ENCODE results near the gene OSBP2. TPM values are rescaled to one million over a fixed set of nuclear protein-coding genes. Genes with fewer than 3 reads are reported as not detected.

OSBP2 gene
- total RNA-seq, 2 experiments from 2014 or later = 0.40 to 0.63 TPM

GRCh38 chr22:30857791-30858190, 163.1 kb downstream of the OSBP2 start:
- POLR2A ChIA-PET = no interaction called here
- CTCF ChIA-PET = no interaction called here

- POLR2A ChIA-PET = no interaction called here
- CTCF ChIA-PET = no interaction called here
Observed at GRCh38 chr22:30858976-30859713, 164.5 kb downstream of the OSBP2 start.

- CTCF ChIA-PET = no interaction called here
Observed at GRCh38 chr22:30859714-30860095, 165.0 kb downstream of the OSBP2 start.

GRCh38 chr22:30860176-30861105, 165.8 kb downstream of the OSBP2 start:
- CTCF ChIA-PET = no interaction called here
- POLR2A ChIA-PET = interaction anchor here (0.5 kb wide), 1 partner anchor 95 kb away, joined by 3 read pairs; no protein-coding TSS in a partner anchor

More at GRCh38 chr22:30859714-30860095, 165.0 kb downstream of the OSBP2 start:
- POLR2A ChIA-PET = no interaction called here

DNA sequence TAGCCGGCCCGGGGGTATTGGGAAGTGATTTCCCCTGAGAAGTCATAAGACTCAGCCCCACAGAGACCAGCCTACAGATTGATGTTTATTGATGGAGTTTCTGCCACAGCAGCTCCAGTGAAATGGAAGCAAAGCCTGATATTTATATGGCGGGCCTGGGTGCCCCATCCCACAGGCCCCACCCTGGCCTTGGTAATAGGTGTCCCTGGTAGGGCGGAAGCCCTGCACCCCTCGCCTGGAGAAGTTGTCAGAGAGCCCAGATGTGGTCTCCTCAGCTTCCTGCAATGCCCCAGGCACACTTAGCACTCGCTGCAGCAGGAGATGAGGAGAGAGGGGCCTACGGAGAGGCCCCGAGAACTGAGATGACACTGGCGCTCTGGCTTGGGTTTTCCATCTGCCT, 166.5 kb downstream of the OSBP2 start:
- ChIA-PET POLR2A (interaction anchor here (0.5 kb wide), 1 partner anchor 94 kb away, joined by 3 read pairs; no protein-coding TSS in a partner anchor), CTCF (no interaction called here)

DNA sequence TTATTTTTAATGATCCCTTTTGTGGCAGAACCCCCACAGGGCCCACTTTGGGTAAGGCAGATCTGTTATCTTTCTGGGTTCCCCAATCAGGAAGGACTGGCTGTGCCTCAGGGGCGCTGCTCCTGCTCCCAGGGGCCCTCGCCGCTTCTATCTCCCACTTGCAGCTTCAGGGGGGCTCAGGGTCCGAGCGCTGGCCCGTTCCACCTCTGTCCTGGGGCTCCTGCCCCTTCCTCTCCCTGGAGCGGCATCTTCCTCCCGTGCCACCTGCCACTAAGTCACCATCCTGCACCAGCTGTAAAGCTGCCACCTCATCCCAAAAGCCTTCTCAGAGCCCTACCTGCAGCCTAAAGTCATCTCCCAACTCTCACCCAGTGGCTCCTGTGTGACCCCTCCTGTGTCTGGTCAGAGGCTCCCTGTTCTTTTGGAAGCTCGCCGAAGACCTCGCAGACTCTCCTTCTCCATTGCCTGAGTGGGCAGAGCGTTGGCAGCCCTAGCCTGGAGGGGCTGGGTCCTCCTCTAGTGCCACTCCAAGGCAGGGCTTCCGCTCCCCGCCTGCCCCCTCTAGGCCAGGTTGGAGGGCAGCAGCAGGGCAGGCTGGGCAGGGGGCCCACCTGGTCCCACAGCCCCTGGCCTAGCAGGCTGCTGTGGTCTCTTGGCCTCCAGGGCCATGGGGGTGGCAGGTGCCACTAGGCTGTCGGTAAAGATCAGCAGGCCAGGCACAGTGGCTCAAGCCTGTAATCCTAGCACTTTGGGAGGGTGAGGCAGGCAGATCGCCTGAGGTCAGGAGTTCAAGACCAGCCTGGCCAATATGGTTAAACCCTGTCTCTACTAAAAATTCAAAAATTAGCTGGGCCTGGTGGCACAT, 167.2 kb downstream of the OSBP2 start:
- CTCF ChIA-PET = no interaction called here
- POLR2A ChIA-PET = no interaction called here

DNA sequence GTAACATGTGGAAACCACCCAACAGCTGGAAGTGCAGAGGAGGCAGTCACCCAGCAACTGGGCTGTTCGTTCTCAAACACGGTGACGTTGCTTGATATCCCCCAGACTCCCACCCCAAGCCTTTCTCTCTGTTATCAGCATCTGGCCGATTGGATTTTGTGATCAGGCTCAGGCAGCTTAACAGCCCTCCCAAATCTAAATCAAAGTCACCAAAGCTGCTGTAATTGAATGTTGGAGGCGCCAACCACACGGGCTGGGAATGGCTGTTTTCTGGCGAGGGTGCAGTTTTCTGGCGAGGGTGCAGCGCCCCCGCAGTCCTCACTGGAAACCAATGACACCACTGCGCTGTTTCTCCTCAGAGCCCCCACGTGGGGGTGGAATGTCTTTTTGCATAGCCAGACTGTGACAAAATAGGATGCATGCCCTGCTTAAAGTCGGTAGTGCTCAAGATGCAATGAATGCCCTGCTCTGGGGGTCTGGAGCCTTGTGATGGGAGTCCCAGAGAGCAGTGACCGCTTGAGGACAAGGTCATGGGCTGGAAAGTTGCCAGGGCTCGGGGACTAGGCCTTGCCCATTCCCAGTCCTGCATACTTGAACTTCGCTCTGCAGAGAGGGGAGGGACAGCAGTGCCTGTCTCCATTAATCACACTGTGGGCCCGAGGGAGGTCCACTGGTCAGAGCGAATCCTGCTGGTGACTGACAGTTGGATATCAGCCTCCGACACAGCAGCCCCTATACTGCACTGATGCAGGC, 168.6 kb downstream of the OSBP2 start:
- CTCF ChIA-PET = no interaction called here
- POLR2A ChIA-PET = no interaction called here

- CTCF ChIA-PET = interaction anchor here (0.6 to 0.7 kb wide), 3 partner anchors 40 to 368 kb away, joined by 3 to 5 read pairs (median 4); no protein-coding TSS in a partner anchor
- POLR2A ChIA-PET = no interaction called here
Observed at GRCh38 chr22:30864441-30865420, 170.1 kb downstream of the OSBP2 start.

- ChIA-PET POLR2A (no interaction called here), CTCF (interaction anchor here (0.6 to 0.7 kb wide), 3 partner anchors 41 to 369 kb away, joined by 3 to 5 read pairs (median 4); no protein-coding TSS in a partner anchor)
Observed at GRCh38 chr22:30865656-30866055, 171.0 kb downstream of the OSBP2 start.

DNA sequence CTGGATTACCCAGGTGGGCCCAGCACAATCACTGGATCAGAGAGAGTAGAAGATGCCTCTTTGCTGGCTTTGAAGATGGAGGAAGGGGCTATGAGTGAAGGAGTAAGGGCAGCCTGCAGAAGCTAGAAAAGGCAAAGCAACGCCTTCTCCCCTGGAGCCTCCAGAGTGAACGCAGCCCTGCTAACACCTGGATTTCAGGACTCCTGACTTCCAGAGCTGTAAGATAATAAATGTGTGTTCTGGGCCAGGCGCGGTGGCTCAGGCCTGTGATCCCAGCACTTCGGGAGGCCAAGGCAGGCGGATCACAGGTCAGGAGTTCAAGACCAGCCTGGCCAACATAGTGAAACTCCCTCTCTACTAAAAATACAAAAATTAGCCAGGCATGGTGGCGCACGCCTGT, 171.5 kb downstream of the OSBP2 start:
- CTCF ChIA-PET = no interaction called here
- POLR2A ChIA-PET = no interaction called here

- ChIA-PET CTCF (no interaction called here), POLR2A (no interaction called here)
Observed at GRCh38 chr22:30866811-30867271, 172.2 kb downstream of the OSBP2 start.

- CTCF ChIA-PET = no interaction called here
- POLR2A ChIA-PET = no interaction called here
Observed at GRCh38 chr22:30867746-30868662, 173.3 kb downstream of the OSBP2 start.

GRCh38 chr22:30868663-30869385, 174.2 kb downstream of the OSBP2 start:
- POLR2A ChIA-PET = no interaction called here
- CTCF ChIA-PET = no interaction called here

GRCh38 chr22:30869667-30870395, 175.2 kb downstream of the OSBP2 start:
- CTCF ChIA-PET = no interaction called here
- POLR2A ChIA-PET = no interaction called here

- ChIA-PET CTCF (no interaction called here), POLR2A (interaction anchor here (0.5 kb wide), 1 partner anchor 625 kb away, joined by 3 read pairs; no protein-coding TSS in a partner anchor)
Observed at GRCh38 chr22:30870451-30871345, 176.0 kb downstream of the OSBP2 start.

Data from activated CD8-positive, alpha-beta memory T cell treated with anti-CD3 and anti-CD28 coated beads for 36 hours (primary cell).